Gastroesophageal sphincter (tissue), 4 donors: Measurements from ENCODE around the gene TMEM240. TPM values are rescaled to one million over a fixed set of nuclear protein-coding genes. Genes with fewer than 3 reads are reported as not detected.

ENCODE experiments used
- ATAC-seq: fragments of 150-250 bp; one replicate; pipeline ENCODE4 v1.9.1; 2016; ENCODE audit warnings: mild to moderate bottlenecking, moderate library complexity
- H3K27ac ChIP-seq, 4 donors: fragments of 200-600 bp; sonication (generic) in 3 of 4; 1 replicate in 3 of 4; 2 replicates in 1 of 4; pipeline ENCODE4 v1.5.1; 2016 to 2019
- H3K27me3 ChIP-seq: fragments of 200-600 bp; sonication (generic); one replicate; pipeline ENCODE4 v1.5.1; 2019
- H3K36me3 ChIP-seq, 2 donors: fragments of 200-600 bp; sonication (generic); one replicate each; pipeline ENCODE4 v1.5.1; 2019; ENCODE audit warnings: control low read depth in 1 of 2
- H3K4me1 ChIP-seq, 3 donors: fragments of 200-600 bp; sonication (generic); 1 replicate in 2 of 3; 2 replicates in 1 of 3; pipeline ENCODE4 v1.5.1; 2016 to 2019; ENCODE audit warnings: control low read depth in 2 of 3
- H3K4me3 ChIP-seq, 2 donors: fragments of 200-600 bp; sonication (generic); one replicate each; pipeline ENCODE4 v1.5.1; 2019; ENCODE audit warnings: mild to moderate bottlenecking in 1 of 2, moderate library complexity in 1 of 2
- H3K9me3 ChIP-seq, 3 donors: fragments of 200-600 bp; sonication (generic); one replicate each; pipeline ENCODE4 v1.5.1; 2017 to 2019; ENCODE audit warnings: control low read depth in 2 of 3
- CTCF ChIP-seq, 4 experiments: fragments of 200-600 bp in 2 of 4; fragments of 450-650 bp in 2 of 4; sonication (generic) in 1 of 4; IDR thresholded peaks; one replicate each; pipeline ENCODE4 v1.5.1; 2017 to 2019; ENCODE audit warnings: antibody characterized with exemption in 4 of 4, mild to moderate bottlenecking in 2 of 4, moderate library complexity in 2 of 4
- EP300 ChIP-seq: sonication (generic); formaldehyde crosslinking; IDR thresholded peaks from one replicate; pipeline ENCODE4 v1.6.1; 2017; ENCODE audit warnings: antibody characterized with exemption, mild to moderate bottlenecking
- POLR2A ChIP-seq, 2 donors: fragments of 450-650 bp; IDR thresholded peaks; one replicate each; pipeline ENCODE4 v1.6.1; 2017; ENCODE audit warnings: antibody characterized with exemption in 2 of 2, mild to moderate bottlenecking in 2 of 2, moderate library complexity in 1 of 2
- POLR2AphosphoS5 ChIP-seq: sonication (generic); formaldehyde crosslinking; IDR thresholded peaks from one replicate; pipeline ENCODE4 v1.6.1; 2017; ENCODE audit warnings: antibody characterized with exemption
- WGBS, 2 donors: methylation state at CpG; one replicate each; pipeline ENCODE4 v1.1.5; 2018; ENCODE audit warnings: low coverage in 1 of 2; 5-methylcytosine and 5-hydroxymethylcytosine counted together
- total RNA-seq, 4 donors: library from RNA; depleted of rRNA; stranded (reverse); fragments of >200 nt; gene quantifications; one replicate each; pipeline ENCODE4 v1.1.0, GENCODE V29; 2016

Gene TMEM240
- total RNA-seq, 4 donors from 2014 or later = 12.0 to 18.1 (median 14.4) TPM

GRCh38 chr1:1577367-1578011 lies 37.1 kb upstream of the TMEM240 start:
- Histone ChIP-seq H3K9me3 (no peaks in the 10 kb centered on the region), H3K4me3 (no peak overlapping the region), H3K27ac (no peak overlapping the region), H3K4me1 (peaks cover 0 to 25% (median 10%) of the 10 kb centered on the region in 3 donors), H3K27me3 (peaks cover 14% of the 10 kb centered on the region), H3K36me3 (peaks cover 0 to 2% of the 10 kb centered on the region in 2 donors)
- ATAC-seq = no peak
- 30% methylated on average over 6 of the region's 10 CpGs; no CpG with 5 or more reads in 1 of the 2 donors for WGBS, 2 donors
- no peak for TF ChIP-seq POLR2A (IDR thresholded peaks at IDR 0.05)
- no peak for TF ChIP-seq CTCF (IDR thresholded peaks at IDR 0.05)
- TF ChIP-seq POLR2AphosphoS5 = no peak
- TF ChIP-seq EP300 = no peak

GRCh38 chr1:1574721-1575537 lies 34.5 kb upstream of the TMEM240 start, which contains the start of gene SSU72:
TSS of gene SSU72 (minus strand) at chr1:1574863. CDS start at chr1:1574557, 306 bp downstream.
- peaks cover 0 to 50% (median 15%) of the 10 kb centered on the region in 3 donors for H3K4me1 ChIP-seq
- ATAC-seq = peak; percentile 97
- H3K4me3 ChIP-seq = peak within 1 kb of the TSS; percentile 79 to 99
- peaks cover 0 to 23% of the 10 kb centered on the region in 2 donors for H3K36me3 ChIP-seq
- H3K27me3 ChIP-seq = no peaks in the 10 kb centered on the region
- H3K27ac ChIP-seq = peak within 1 kb of the TSS; percentile 98 to 100 (median 99)
- no peaks in the 10 kb centered on the region for H3K9me3 ChIP-seq
- WGBS, 2 donors = 0% methylated on average over 4 to 6 of the region's 87 CpGs
- TF ChIP-seq EP300 (no peak), POLR2AphosphoS5 (peak; percentile 99), POLR2A (IDR thresholded peaks at IDR 0.05) (peak; percentile 97), CTCF (IDR thresholded peaks at IDR 0.05) (no peak)

GRCh38 chr1:1573843-1574720 lies 33.7 kb upstream of the TMEM240 start:
- 0% methylated on average over 15 to 32 of the region's 96 CpGs for WGBS, 2 donors
- Histone ChIP-seq H3K4me3 (peak overlapping the region; percentile 79 to 99), H3K27ac (peak overlapping the region; percentile 98 to 100 (median 99)), H3K36me3 (peaks cover 0 to 31% of the 10 kb centered on the region in 2 donors), H3K4me1 (peaks cover 0 to 59% (median 15%) of the 10 kb centered on the region in 3 donors), H3K9me3 (no peaks in the 10 kb centered on the region), H3K27me3 (no peaks in the 10 kb centered on the region)
- TF ChIP-seq EP300 = no peak
- TF ChIP-seq CTCF (IDR thresholded peaks at IDR 0.05) = peak in 1 of 4 experiments; percentile 2
- peak; percentile 12 for TF ChIP-seq POLR2AphosphoS5
- ATAC-seq = peak; percentile 89

GRCh38 chr1:1569341-1569740 lies 28.9 kb upstream of the TMEM240 start:
- Histone ChIP-seq H3K9me3 (no peaks in the 10 kb centered on the region), H3K36me3 (peaks cover 0 to 47% of the 10 kb centered on the region in 2 donors), H3K27ac (no peak overlapping the region), H3K4me1 (peaks cover 0 to 76% (median 8%) of the 10 kb centered on the region in 3 donors), H3K27me3 (no peaks in the 10 kb centered on the region), H3K4me3 (no peak overlapping the region)
- 73% methylated on average over 7 of the region's 7 CpGs; no CpG with 5 or more reads in 1 of the 2 donors for whole genome bisulfite sequencing, 2 donors
- TF ChIP-seq CTCF (IDR thresholded peaks at IDR 0.05) = no peak
- TF ChIP-seq POLR2A (IDR thresholded peaks at IDR 0.05) = no peak
- no peak for TF ChIP-seq POLR2AphosphoS5
- TF ChIP-seq EP300 = no peak
- ATAC-seq = no peak
